ENCODE measurements around the gene SEMA3C.
"Not testable (repeated sequence)": the region's sequence is repeated elsewhere in the genome, so short reads cannot be mapped to it uniquely, and the experiment has no call there.

Gene SEMA3C

DNA sequence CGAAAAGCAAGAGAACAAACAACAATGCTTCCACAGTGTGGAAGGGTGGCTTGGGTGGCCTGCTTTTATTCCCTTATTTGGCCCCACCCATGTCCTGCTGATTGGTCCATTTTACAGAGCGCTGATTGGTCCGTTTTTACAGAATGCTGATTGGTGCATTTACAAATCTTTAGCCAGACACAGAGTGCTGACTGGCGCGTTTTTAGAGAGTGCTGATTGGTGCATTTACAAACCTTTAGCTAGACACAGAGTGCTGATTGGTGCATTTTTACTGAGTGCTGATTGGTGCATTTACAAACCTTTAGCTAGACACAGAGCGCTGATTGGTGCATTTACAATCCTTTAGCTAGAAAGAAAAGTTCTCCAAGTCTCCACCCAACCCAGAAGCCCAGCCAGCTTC lies 8.1 kb upstream of the SEMA3C start:
- DNase-seq (ENCODE audit: low spot score) = not testable (repeated sequence)

DNA sequence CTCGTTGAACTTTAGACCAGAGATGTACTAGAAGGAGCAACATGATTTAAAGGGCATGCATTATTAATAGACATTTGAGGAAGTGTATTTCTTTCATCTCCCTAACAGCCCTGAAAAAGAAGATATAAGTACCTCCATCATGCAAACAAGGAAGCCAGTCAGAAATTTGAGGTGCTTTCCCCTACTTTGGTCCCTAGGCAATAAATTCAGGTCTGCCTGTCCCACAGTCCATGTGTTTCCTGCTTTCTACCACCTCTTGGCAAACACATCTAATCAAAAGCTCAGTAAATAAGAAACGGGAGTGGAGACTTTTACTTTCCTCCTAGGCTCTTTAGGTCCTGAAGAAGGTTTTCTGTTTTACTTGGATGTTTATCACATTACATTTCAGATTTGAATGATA lies 5.2 kb upstream of the SEMA3C start:
- DNase-seq (ENCODE audit: low spot score) = no peak

DNA sequence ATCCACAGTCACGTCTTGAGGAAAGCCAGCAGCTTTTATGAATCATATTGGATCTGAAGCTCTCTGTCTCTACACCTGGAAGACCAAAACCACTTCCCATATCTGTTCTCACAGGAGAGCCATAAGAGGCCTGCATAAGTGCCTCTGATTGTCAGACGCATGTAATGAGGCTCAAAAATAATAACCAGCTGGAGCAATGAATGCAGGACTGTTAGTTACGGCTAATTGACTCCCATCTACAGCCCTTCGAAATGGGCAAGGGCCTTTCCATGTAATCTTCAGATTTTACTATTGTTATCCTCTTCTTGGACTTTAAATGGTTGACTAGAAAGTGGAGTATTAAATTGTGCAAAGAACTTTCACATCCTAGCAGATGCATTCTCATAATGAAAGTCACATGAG lies 4.4 kb upstream of the SEMA3C start:
- DNase-seq (ENCODE audit: low spot score) = no peak

DNA sequence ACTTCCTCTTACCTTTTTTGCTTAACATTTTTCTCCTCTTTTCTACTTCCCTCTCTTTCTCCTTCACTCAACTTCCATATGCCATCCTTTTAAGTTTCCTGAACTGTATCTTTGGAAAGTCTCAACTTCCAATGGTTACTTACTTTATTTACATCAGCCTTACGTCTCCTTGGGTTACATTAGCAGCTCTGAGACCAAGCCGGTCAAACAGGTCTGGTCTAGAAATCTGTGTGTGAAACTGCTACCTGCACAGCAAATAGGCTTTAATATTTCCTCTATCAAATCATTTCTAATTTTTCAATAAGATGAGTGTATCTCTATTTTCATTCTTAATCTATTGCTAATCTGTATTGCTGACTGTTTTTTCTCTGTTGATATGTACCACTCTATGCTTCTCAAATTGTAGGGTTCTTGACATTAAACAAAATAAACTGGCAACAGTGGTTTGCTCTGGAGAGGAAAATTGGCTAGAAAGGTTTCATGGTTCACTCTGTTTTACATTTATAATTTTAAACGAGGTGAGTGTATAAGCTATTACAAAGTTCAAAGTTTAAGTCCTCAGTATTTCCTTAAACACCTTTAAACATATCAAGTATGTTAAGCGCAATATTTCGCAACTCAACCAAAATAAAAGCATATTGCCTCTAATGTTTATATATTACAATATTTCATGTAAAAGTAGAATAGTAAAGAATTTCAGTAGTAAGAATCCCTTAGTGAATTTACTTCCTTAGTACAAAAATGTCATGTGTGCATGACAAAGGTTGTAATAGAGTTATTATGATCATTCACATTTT lies 3.6 kb upstream of the SEMA3C start:
- no peak for DNase-seq (ENCODE audit: low spot score)

DNA sequence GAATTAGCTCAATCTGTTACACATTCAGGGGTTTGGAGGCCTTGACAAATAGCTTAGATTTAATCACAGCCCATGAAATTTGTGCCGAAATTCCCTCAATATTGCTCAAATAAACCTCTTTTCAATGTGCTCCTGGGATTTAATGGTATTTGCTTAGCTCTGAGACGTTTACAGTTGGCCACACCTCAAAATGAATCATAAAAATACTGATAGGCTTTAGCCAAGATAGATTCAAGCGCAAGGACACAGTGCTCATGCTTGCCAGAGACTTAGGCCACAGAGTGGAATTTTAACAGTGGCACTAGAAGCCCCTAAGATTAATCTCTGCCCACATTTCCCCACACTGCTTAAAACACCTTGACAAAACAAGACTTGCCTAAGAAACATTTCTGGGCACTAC lies 2.3 kb upstream of the SEMA3C start:
- no peak for DNase-seq (ENCODE audit: low spot score)

DNA sequence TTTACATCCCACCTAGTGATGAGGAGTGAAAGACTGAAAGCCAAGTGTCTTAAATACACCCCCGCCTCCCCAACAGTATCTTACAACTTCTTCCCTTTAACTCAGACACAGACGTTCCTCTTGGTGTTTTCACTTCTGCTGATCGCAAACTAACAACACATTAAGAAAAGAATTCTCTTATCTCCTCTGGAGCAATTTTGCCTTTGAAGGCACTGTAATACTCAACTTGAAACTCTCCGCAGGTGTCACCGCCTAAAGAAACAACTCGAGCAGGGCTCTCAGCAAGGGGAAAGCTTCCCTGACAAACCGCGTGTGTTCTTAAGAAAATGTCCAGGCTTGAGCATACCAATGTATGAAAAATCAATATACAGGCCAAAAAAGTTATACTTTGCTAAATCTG lies 452 bp downstream of the SEMA3C start:
- no peak for DNase-seq (ENCODE audit: low spot score)

DNA sequence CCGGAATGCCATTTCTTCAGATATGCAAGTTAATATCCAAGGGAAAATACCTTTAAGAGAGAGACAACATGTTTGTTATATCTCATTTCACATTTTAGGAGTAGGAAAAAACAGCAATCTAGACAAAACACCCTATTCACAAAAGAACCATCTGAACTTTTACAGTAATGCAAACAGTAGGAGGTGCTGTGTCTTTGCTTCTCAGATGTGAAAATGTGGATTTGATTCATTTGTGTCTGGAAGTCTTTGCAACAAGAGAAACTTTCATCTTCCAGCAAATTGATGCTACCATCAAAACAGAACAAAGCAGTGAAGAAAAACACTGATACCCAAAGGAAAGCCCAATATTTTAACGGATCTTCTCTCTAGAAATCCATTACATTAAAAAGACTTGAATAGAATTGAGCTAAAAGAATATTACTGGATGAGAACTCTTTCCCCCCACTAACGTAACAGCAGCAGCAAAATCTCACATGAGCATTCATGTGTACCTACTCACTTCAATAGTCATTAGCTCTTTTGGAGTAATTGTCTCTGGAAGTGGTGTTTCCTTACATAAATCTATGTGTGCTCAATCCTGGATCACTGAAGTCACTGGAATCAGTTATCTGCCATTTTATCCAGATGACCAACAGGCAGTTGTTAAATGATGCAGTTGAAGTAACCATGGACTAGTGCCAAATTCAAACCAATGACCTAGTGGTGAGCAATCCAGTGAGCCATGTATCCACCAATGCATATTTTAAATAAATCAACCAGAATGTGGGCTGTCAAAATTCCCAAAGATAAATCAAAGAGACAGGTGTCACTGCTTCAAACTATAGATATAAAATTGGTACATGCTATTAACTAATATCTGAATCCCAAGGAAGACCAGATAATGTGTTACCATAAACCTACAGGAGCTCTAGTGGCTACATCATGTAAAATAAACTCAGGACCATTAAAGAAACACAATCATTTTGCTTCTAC lies 1.8 kb downstream of the SEMA3C start:
- peak; percentile 61 for DNase-seq (ENCODE audit: low spot score)

DNA sequence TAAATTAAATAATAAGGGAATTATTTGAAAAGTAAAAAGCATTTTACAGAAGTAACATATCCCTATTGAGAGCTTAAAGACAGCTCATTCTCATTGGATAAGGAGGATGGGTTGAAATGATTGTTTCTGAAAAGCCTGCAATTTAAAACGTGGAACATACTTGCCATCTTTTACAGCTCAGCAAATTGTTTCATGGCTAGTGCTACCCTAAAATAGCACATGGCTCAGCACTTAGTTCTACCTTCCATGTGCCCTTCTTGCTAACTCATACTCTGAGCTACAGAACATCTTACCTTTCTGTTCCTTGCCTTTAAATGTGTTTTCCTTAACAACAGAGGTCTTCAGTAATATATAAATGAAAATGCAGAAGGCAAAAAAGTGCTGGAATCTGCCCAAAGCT lies 8.6 kb downstream of the SEMA3C start:
- DNase-seq (ENCODE audit: low spot score) = no peak

DNA sequence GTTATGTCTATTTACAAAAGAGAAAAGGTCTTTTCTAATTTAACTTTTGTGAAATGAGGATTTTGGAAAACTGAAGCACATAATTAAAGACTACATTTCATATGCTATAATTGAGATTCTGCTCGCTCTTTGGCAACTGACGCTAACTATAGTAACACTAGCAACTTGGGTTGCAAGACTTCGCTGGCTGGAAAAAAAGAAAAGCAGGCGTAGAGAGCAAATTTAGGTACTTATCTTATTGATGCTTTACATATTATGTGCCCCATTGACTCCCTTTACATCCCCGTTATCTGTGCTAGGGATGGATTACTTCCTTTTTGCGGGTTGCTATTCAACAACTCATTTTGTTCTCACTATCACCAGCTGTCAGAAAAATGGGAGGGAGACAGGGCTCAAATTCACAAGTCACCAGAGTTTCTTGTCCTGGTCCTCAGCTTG lies 10.5 kb downstream of the SEMA3C start:
- DNase-seq (ENCODE audit: low spot score) = peak; percentile 64

DNA sequence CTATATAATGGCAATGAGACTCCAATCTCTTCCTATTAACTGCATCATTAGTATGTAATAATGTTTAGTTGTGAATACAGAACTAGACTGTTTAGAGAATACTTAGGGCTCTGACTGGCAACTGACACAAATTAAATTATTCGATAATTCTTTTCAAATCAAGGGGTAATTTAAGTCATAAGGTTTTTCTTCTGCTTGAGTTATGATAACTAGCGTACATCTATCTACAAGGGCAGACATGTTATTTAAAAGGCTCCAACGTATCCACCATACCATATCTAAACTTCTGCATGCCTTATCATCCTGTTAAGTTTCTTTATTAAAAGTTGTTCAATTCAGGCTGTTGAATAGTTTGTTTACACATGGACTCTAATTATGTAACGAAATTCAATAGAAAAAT lies 11.2 kb downstream of the SEMA3C start:
- DNase-seq (ENCODE audit: low spot score) = no peak

DNA sequence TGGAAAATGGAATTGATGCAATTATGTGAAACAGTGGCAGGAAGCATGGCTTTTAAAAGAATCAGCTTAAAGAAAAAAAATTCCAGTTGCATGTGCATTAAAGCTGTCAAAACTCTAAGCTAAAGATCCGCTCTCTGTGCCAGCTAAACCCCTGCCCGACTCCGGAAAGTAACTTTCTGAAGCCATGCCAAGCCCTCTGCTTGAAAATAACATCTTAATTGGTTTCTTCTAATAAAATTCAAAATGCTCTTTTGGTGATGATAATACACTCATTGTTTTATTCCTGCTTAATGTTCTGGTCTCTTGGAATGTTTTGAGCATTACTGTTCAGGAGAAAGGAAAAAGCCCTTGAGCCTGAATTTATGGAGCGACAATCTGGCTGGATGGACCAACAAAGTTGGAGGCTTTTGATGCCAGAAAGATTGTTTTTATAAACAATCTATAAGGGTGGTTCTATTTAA lies 11.7 kb downstream of the SEMA3C start:
- no peak for DNase-seq (ENCODE audit: low spot score)

DNA sequence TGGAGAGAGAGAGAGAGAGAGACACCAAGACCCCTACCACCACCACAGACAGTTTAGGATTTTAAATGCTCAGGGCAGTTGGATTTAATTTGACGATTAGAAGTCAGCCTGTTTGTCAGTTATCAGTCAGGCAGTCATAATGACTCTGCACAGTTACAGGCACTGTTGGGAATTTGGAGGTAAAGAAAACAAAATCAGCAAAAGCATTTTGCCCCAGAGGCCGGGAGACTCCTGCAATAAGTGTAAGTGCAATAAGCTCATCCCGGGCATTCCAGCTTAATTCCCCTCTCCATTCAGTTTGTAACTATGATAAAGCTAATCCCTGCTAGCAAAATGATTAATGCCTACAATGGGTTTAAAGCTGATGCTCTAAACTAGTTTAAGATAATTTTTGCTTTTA lies 13.5 kb downstream of the SEMA3C start:
- DNase-seq (ENCODE audit: low spot score) = no peak

DNA sequence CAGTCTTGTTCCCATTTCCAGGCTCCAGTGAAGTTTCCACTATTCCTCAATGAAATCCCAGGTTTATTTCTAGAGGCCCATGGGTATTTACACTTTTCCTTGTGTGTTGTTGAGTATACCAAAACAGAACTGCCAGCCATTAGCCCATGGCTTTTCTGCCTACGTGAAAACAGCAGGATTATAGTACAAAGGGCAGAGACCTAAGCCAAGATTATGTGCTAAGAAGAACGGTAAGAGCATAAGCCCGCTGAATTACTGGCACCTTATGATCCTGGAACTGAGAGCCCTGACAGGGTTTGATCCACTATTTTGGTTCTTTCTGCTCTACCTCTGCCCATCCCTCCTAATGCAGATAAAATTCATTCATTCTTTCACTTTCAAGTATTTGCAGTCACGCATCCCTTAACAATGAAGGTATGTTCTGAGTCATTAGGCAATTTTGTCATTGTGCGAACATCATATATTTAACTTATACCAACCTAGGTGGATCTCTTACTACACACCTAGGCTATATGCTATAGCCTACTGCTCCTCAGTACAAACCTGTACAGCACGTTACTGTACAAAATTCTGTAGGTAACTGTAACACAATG lies 16.0 kb downstream of the SEMA3C start:
- no peak for DNase-seq (ENCODE audit: low spot score)

DNA sequence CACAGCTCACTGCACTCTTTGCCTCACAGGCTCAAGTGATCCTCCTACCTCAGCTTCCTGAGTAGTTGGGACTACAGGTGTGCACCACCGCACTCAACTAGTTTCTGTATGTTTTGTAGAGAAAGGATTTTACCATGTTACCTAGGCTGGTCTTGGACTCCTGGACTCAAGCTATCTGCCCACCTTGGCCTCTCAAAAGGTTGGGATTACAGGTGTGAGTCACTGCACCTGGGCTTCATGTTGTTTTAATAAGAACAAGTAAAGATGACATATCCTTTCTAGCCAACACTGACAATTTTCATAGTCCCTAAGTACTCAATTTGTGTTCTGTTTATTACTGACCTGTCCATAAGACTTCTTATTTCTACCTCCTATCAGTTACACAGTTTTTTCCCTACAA lies 16.8 kb downstream of the SEMA3C start:
- DNase-seq (ENCODE audit: low spot score) = no peak

DNA sequence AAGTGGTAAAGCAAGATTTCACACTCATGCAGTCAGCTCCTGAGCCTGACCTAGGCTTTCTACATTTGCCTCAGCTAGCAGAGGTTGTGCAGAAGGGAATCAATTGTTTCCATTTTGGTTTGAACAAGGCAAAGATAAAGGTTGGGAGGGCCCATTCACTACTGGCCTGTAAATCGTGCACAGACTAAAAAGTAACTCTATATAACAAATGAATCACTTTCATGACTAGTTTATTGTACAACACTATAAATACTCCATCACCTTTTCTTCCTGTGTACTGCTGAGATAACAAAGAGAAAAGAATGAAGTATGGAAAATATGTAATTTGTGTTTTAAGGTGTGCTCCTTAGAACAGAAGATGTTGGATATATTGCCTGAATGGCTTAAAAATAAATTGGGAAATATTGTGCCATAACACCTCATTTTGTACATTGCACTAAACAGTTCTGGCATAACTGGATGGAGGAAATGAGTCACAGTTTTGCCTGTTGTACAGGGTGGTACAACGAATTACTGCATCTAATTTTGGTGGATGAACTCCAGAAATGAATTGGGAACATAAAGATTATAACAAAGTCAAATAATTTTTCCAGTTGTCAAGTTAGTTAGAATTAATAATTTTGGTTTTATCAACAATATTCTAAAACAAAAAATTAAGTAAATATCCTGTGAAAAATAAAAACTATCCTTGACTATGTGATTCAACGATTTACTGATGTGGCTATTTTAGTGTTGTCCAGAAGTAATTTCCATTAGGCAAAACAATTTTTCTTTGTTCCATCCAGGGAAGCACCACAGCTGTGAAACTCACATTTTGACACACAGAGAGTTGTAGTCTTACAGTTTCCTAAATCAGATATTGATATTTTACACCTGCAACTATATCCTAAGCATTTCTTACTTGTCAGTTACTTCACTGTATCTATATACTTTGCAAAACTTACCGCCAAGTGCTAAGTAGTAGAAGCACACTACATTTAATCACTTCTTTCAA lies 18.0 kb downstream of the SEMA3C start:
- peak; percentile 62 for DNase-seq (ENCODE audit: low spot score)

DNA sequence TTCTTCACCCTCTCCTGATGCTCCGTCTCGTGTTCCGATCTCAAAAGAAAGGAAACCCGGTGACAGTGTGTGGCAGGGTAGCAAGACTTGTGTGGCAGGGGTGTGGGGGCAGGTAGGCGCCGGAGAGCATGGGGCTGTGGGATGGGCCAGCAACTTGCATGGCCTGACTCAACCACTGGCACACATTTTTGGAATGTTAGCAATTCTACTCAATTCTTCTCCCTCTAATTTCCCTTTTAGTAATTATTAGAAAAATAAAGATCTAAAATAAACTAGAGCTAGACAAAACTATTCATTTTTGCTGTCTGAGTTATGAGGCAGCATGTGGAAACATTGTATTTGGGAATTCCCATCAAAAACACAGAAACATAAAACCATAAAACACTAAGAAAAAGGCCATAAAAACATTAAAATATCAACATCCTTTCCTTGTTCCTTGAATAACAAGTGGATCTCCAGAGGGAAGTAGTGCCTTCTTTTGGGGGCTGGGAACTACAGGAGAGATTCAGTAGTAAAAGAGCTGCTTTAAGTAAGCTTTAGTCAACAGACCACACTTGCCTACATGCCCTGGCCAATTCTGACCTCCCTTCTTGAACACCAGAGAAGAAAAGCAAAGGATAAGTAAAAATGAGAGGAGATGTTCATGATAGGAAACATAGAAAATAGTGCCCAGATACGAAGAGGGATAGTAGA lies 21.8 kb downstream of the SEMA3C start:
- DNase-seq (ENCODE audit: low spot score) = no peak

DNA sequence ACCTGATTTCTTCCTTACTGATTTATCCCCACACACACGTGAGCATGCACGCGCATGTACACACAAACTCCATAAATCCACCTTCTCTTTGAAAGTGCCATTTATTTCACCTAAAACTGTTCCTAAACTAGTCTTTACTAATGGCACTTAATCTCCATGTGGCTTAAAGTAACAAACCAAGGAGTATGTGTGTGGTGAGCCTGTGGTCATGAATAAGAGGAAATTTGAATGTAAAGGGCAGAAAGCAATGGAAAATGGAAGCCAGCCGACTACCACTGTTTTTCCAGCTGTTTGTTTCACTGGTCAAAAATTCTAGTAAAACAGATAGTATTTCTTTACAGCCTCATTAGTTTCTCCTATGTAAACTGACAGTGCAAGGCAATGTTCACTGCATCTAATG lies 23.8 kb downstream of the SEMA3C start:
- DNase-seq (ENCODE audit: low spot score) = no peak

DNA sequence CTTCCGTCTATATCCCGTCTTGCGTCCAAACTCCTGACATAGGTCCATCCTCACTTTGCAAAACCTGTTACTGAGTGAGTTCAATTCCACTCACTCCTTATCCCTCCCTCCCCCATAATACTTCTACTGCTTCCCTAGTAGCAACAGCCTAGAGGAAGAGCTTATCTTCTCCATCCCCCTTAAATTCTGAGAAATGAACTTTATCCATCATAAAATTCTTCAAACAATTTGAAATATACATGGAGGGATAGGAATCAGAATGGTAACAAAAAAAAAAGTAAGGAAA lies 27.6 kb downstream of the SEMA3C start:
- DNase-seq (ENCODE audit: low spot score) = no peak

DNA sequence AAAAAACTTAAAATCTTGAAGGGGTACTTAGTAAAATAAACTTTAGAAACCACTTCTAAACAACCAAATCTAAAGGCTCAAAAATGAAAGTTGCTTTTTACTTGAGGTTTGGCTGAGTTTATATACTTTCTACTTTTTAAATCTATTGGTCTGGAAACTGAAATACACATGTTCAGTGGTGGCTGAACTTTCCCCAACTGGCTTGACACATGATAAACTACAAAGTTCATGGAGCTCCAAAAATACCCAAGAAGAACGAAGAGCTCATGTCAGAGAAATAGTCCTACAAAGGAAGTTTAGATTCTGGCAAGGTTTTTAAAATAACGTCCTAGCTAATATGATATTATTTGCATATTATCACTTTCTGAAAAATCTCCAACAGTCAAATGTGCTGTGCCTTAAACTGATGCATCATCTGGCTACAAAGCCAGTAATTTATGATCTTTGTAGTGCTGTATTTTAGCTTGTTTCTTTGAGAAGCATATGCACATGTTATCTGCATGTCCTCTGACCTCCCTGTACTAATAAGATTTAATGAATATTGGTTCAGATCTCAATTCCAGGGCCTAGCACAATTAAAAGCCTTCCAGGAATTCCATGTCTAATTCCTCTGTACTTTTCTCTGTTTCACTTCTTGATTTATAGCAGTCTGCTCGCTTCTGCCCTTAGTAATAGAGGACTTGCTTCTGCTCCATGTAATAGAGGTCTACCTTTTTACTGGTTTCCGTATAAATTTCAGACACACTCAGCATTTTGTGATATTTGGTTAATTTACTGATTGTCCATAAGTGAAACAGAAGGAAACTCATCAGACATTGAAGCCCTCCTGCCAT lies 28.2 kb downstream of the SEMA3C start:
- DNase-seq (ENCODE audit: low spot score) = no peak

DNA sequence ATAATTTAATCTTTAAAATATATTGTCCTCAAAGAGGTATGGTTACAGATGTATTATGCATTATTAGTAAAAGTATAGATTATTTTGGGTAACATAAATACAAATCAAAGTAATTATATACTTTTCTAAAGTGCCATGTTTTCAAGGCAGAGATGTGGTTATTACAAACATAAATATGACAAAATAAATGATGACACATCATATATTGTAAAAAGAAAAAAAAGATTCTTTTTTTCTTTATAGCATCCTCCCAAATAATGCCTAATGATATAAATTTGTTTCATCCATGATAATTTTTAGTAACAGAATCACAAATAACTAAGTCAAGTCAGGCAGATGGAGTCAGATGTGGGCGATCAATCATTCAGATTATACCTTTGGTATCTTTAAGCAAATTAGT lies 29.3 kb downstream of the SEMA3C start:
- DNase-seq (ENCODE audit: low spot score) = no peak
